Ectodermal cell (in vitro differentiated cells): ENCODE measurements around the gene PIF1.

Experiments
- H3K27ac ChIP-seq: 2 replicates; pipeline ENCODE4 v1.7.0; 2013; ENCODE audit warnings: mild to moderate bottlenecking, low read depth, low read length; ENCODE audit not compliant: insufficient read depth, poor library complexity, severe bottlenecking
- H3K27me3 ChIP-seq: 2 replicates; pipeline ENCODE4 v1.7.0; 2013; ENCODE audit warnings: mild to moderate bottlenecking, low read length; ENCODE audit not compliant: insufficient read depth, control insufficient read depth, poor library complexity, severe bottlenecking
- H3K36me3 ChIP-seq: one replicate; pipeline ENCODE4 v1.7.0; 2013; ENCODE audit warnings: low read length; ENCODE audit not compliant: control insufficient read depth, insufficient read depth
- H3K4me1 ChIP-seq: one replicate; pipeline ENCODE4 v1.7.0; 2013; ENCODE audit warnings: low read length; ENCODE audit not compliant: control insufficient read depth, insufficient read depth
- H3K4me3 ChIP-seq: 2 replicates; pipeline ENCODE4 v1.7.0; 2013; ENCODE audit warnings: low read depth, low read length, control low read depth; ENCODE audit not compliant: insufficient read depth
- H3K9me3 ChIP-seq: 2 replicates; pipeline ENCODE4 v1.7.0; 2013; ENCODE audit warnings: mild to moderate bottlenecking, low read length, moderate library complexity; ENCODE audit not compliant: control insufficient read depth
- WGBS, 2 experiments: methylation state at CpG; one replicate each; pipeline ENCODE4 v1.1.7; 2013; ENCODE audit warnings: missing lambda C conversion rate in 2 of 2; 5-methylcytosine and 5-hydroxymethylcytosine counted together

The PIF1 gene

GRCh38 chr15:64776402-64776786 is 49.1 kb downstream of the PIF1 start:
- H3K4me1 ChIP-seq, result peaks cover 10% of the 10 kb centered on the region
- H3K9me3 ChIP-seq, result no peaks in the 10 kb centered on the region
- no peaks in the 10 kb centered on the region for H3K36me3 ChIP-seq
- no peak overlapping the region for H3K27ac ChIP-seq
- peak overlapping the region; percentile 63 for H3K4me3 ChIP-seq
- H3K27me3 ChIP-seq, result peaks cover 43% of the 10 kb centered on the region
- 4% methylated on average over 25 of the region's 25 CpGs for WGBS, 2 experiments

DNA sequence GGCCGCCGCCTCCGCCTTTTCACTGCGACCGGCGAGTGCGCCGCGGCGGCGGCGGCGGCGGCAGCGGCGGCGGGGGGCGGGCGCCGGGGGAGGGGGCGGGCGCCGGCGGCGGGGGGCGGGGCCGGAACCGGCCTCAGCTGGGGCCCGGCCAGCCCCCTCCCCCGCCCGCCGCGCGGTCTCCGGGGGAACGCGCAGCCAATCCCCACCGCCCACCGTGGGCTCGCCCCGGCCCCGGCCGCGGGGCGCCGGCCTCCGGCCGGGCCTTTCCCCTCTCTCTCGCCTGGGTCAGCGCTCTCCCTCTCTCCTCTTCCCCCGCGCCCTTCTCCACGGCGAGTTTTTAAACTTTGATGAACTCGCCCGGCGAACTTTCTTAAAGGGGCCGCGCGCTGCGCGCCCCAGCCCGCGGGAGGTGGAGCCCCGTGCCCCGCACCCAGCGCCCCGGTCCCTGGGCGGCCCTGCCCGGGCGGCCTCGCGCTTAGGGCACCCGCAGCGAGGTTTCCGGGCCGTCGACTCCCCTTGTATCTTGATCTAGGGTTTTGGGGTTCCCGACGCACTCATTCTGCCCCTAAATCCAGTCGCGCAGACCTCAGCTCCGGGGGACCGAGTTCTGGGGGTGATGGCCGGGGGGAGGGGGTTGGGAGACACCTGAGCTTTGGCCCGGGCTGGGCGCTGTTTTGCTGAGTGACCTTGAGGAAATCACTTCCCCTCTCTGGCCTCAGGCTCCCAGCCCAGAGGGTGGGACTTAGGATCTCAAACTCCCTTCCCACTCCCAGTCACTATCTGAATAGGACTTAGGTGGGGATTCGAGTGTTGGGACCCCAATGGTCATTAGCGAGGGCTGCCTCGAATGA is 49.7 kb downstream of the PIF1 start, which contains the start of gene RBPMS2:
Gene RBPMS2, minus strand, starts transcription at position 39 of the 851 bp plus-strand sequence. CDS start 270 bp downstream, outside the sequence.
- Histone ChIP-seq H3K4me3 (peak within 1 kb of the TSS; percentile 63), H3K27me3 (peaks cover 43% of the 10 kb centered on the region), H3K36me3 (no peaks in the 10 kb centered on the region), H3K27ac (no peak within 1 kb of the TSS), H3K4me1 (peaks cover 10% of the 10 kb centered on the region), H3K9me3 (no peaks in the 10 kb centered on the region)
- 0 to 1% methylated on average over 90 of the region's 90 CpGs for WGBS, 2 experiments

GRCh38 chr15:64774629-64775493 is 50.6 kb downstream of the PIF1 start:
- 0% methylated on average over 115 of the region's 115 CpGs for WGBS, 2 experiments
- H3K27ac ChIP-seq, result no peak overlapping the region

GRCh38 chr15:64774037-64774628 is 51.3 kb downstream of the PIF1 start:
- WGBS, 2 experiments, result 10 to 13% methylated on average over 21 of the region's 21 CpGs
- no peaks in the 10 kb centered on the region for H3K9me3 ChIP-seq
- peaks cover 43% of the 10 kb centered on the region for H3K27me3 ChIP-seq
- no peak overlapping the region for H3K27ac ChIP-seq
- peaks cover 10% of the 10 kb centered on the region for H3K4me1 ChIP-seq
- H3K36me3 ChIP-seq, result no peaks in the 10 kb centered on the region
- peak overlapping the region; percentile 63 for H3K4me3 ChIP-seq

More at GRCh38 chr15:64774629-64775493, 50.6 kb downstream of the PIF1 start:
- peaks cover 43% of the 10 kb centered on the region for H3K27me3 ChIP-seq
- H3K4me3 ChIP-seq, result peak overlapping the region; percentile 63
- H3K9me3 ChIP-seq, result no peaks in the 10 kb centered on the region
- no peaks in the 10 kb centered on the region for H3K36me3 ChIP-seq
- H3K4me1 ChIP-seq, result peaks cover 10% of the 10 kb centered on the region

DNA sequence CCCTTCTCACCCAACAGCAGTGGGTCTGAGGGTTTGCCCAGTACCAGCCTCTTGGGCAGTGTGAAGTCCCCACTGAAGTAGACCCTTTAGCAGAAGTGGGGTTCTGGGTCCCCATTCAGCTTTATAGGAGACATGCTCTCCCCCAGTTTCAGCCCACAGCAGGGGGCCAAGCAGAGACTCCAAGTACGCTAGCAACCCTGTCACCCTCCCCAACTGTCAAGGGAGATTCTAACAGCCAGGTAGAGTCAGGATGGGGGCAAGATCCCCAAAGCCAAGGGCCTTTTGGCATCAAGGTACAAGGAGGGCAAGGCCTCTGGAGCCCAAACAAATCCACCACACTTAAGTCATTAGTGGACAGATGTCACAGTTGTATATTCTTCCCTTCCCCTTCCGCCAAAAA is 51.8 kb downstream of the PIF1 start:
- H3K27me3 ChIP-seq, result peaks cover 39% of the 10 kb centered on the region
- WGBS, 2 experiments, result 65 to 69% methylated on average over 2 of the region's 2 CpGs
- H3K36me3 ChIP-seq, result no peaks in the 10 kb centered on the region
- H3K4me1 ChIP-seq, result peaks cover 10% of the 10 kb centered on the region
- H3K4me3 ChIP-seq, result peak overlapping the region; percentile 63
- no peaks in the 10 kb centered on the region for H3K9me3 ChIP-seq
- no peak overlapping the region for H3K27ac ChIP-seq

DNA sequence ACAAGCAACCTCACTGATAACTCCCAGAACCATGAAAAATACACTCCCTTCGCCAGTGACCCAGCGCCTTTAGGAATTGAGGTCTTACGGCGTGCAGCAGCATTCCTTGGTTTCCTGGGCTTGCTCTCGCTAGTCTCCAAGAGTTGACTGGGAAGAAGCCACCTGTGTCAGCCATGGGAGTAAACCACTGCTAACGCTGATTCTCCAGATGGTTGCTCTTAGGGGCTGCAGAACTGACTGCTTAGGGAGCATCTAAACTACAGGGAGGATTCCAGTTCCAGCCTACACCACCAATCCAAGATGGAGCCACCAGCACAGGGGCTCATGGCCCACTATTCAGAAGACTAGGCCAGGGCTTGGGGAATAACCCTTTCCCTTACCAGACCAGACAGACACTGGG is 52.5 kb downstream of the PIF1 start:
- Histone ChIP-seq H3K4me1 (peaks cover 10% of the 10 kb centered on the region), H3K4me3 (no peak overlapping the region), H3K27ac (no peak overlapping the region), H3K27me3 (peaks cover 39% of the 10 kb centered on the region), H3K9me3 (no peaks in the 10 kb centered on the region), H3K36me3 (no peaks in the 10 kb centered on the region)
- 82% methylated on average over 6 of the region's 6 CpGs for WGBS, 2 experiments

GRCh38 chr15:64772488-64772887 is 53.0 kb downstream of the PIF1 start:
- no peaks in the 10 kb centered on the region for H3K36me3 ChIP-seq
- H3K9me3 ChIP-seq, result no peaks in the 10 kb centered on the region
- no peak overlapping the region for H3K27ac ChIP-seq
- 57 to 61% methylated on average over 3 of the region's 3 CpGs for WGBS, 2 experiments
- peaks cover 10% of the 10 kb centered on the region for H3K4me1 ChIP-seq
- H3K27me3 ChIP-seq, result peaks cover 36% of the 10 kb centered on the region
- no peak overlapping the region for H3K4me3 ChIP-seq

DNA sequence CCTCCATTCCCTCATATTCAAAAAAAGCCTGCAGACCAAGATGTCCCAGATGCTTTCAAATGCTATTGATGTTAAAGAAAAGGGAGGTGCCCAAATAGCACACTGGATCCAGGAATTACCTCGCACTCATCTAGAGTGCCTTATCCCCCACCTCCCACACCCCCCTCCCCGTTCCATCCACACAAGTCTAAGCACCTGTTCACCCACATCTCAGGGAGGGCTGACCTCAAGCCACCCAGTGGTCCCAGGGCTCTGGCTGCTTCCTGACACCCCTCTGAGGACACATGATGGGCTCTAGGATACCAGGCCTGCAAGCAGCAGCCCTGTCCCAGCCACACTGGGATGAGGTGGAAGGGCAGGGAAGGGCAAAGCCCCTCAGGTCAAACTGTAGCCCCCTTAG is 54.8 kb downstream of the PIF1 start:
- Histone ChIP-seq H3K27me3 (peaks cover 18% of the 10 kb centered on the region), H3K4me3 (no peak overlapping the region), H3K4me1 (no peaks in the 10 kb centered on the region), H3K9me3 (no peaks in the 10 kb centered on the region), H3K36me3 (no peaks in the 10 kb centered on the region), H3K27ac (no peak overlapping the region)
- WGBS, 2 experiments, result 84 to 88% methylated on average over 2 of the region's 2 CpGs

- H3K27me3 ChIP-seq, result no peaks in the 10 kb centered on the region
Measured at GRCh38 chr15:64767203-64767602, 58.2 kb downstream of the PIF1 start.

DNA sequence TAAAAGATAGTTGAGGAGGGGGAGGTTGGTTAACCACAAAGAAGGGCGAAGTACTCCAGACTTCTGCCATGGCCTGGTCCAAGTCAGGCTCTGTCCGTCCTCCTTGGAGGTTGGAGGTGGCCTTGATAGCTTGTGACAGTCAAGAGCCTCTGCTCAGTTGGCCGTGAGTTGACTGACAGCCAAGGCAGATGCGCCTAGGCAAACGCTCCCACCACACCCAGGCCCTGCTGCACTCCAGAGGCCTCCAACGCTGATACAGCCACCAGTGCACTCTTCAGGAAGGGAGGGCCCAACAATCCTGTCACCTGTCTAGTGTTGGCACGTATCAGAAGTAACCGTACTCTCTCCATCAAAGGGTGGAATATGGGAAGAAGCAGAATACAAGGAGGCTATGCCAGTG is 59.4 kb downstream of the PIF1 start:
- H3K36me3 ChIP-seq, result no peaks in the 10 kb centered on the region

More at GRCh38 chr15:64767203-64767602, 58.2 kb downstream of the PIF1 start:
- WGBS, 2 experiments, result 90 to 95% methylated on average over 7 of the region's 7 CpGs
- Histone ChIP-seq H3K27ac (peak overlapping the region; percentile 26), H3K36me3 (no peaks in the 10 kb centered on the region), H3K4me1 (no peaks in the 10 kb centered on the region), H3K9me3 (no peaks in the 10 kb centered on the region), H3K4me3 (no peak overlapping the region)

More for the DNA sequence above, 59.4 kb downstream of the PIF1 start:
- 92 to 93% methylated on average over 8 of the region's 8 CpGs for WGBS, 2 experiments
- H3K4me1 ChIP-seq, result no peaks in the 10 kb centered on the region
- no peak overlapping the region for H3K4me3 ChIP-seq
- H3K27me3 ChIP-seq, result no peaks in the 10 kb centered on the region
- no peaks in the 10 kb centered on the region for H3K9me3 ChIP-seq
- H3K27ac ChIP-seq, result no peak overlapping the region
